ENCODE results near the gene OSM.

Gene OSM

GRCh38 chr22:30240541-30241417 lies 25.9 kb downstream of the OSM start:
- no peak for DNase-seq (ENCODE audit: extremely low spot score)
- ChIA-PET POLR2A (interaction anchor here (0.6 kb wide), 1 partner anchor 1811 kb away, joined by 3 read pairs; no protein-coding TSS in a partner anchor), CTCF (interaction anchor here (1.0 kb wide), 2 partner anchors 20 to 124 kb away, joined by 3 to 4 read pairs; no protein-coding TSS in a partner anchor)

GRCh38 chr22:30239488-30240405 lies 26.9 kb downstream of the OSM start:
- ChIA-PET CTCF (interaction anchor here (1.0 to 1.2 kb wide), 2 partner anchors 23 to 123 kb away, joined by 3 read pairs; no protein-coding TSS in a partner anchor), POLR2A (interaction anchor here (0.6 kb wide), 1 partner anchor 14 kb away, joined by 3 read pairs; no protein-coding TSS in a partner anchor)
- TF ChIP-seq, protein P1, sequence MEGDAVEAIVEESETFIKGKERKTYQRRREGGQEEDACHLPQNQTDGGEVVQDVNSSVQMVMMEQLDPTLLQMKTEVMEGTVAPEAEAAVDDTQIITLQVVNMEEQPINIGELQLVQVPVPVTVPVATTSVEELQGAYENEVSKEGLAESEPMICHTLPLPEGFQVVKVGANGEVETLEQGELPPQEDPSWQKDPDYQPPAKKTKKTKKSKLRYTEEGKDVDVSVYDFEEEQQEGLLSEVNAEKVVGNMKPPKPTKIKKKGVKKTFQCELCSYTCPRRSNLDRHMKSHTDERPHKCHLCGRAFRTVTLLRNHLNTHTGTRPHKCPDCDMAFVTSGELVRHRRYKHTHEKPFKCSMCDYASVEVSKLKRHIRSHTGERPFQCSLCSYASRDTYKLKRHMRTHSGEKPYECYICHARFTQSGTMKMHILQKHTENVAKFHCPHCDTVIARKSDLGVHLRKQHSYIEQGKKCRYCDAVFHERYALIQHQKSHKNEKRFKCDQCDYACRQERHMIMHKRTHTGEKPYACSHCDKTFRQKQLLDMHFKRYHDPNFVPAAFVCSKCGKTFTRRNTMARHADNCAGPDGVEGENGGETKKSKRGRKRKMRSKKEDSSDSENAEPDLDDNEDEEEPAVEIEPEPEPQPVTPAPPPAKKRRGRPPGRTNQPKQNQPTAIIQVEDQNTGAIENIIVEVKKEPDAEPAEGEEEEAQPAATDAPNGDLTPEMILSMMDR (IDR thresholded peaks at IDR 0.05; ENCODE audit: control extremely low read depth, extremely low read depth, low read depth, missing control alignments) = no peak
- no peak for DNase-seq (ENCODE audit: extremely low spot score)

More at GRCh38 chr22:30240541-30241417, 25.9 kb downstream of the OSM start:
- TF ChIP-seq, protein P1 (IDR thresholded peaks at IDR 0.05; ENCODE audit: control extremely low read depth, extremely low read depth, low read depth, missing control alignments) = no peak

GRCh38 chr22:30238661-30239487 lies 27.8 kb downstream of the OSM start:
- ChIA-PET CTCF (interaction anchor here (0.9 to 1.9 kb wide), 3 partner anchors 17 to 131 kb away, joined by 3 to 6 read pairs (median 3); no protein-coding TSS in a partner anchor), POLR2A (interaction anchor here (0.6 kb wide), 1 partner anchor 15 kb away, joined by 3 read pairs; no protein-coding TSS in a partner anchor)
- TF ChIP-seq, protein P1 (IDR thresholded peaks at IDR 0.05; ENCODE audit: control extremely low read depth, extremely low read depth, low read depth, missing control alignments) = no peak
- no peak for DNase-seq (ENCODE audit: extremely low spot score)

DNA sequence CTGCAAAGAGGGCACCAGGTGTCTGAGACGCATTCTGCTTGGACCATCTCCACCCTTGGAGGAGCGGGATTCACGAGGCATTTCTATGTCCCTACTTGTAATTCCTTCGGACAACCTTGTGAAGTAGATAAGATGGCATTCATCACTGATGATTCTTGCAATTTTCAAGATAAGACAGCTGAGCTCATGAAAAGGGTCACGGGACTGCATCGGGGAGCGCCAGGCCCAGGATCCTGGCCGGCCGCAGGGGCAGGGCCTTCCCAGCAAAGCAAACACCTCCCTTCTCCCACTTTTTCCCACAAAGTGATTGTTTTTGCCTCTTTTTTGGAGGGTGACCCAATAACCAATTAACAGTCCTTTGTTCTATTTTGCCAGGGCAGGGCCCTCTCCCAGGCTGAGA lies 28.5 kb downstream of the OSM start:
- TF ChIP-seq, protein P1 (IDR thresholded peaks at IDR 0.05; ENCODE audit: control extremely low read depth, extremely low read depth, low read depth, missing control alignments) = no peak
- POLR2A ChIA-PET = no interaction called here
- CTCF ChIA-PET = interaction anchor here (0.9 to 1.9 kb wide), 2 partner anchors 18 to 130 kb away, joined by 3 to 6 read pairs; no protein-coding TSS in a partner anchor
- DNase-seq (ENCODE audit: extremely low spot score) = no peak

- ChIA-PET CTCF (interaction anchor here (0.9 to 1.3 kb wide), 2 partner anchors 14 to 51 kb away, joined by 3 read pairs; no protein-coding TSS in a partner anchor), POLR2A (no interaction called here)
- no peak for DNase-seq (ENCODE audit: extremely low spot score)
- TF ChIP-seq, protein P1 (IDR thresholded peaks at IDR 0.05; ENCODE audit: control extremely low read depth, extremely low read depth, low read depth, missing control alignments) = no peak
Measured at GRCh38 chr22:30236875-30237274, 29.8 kb downstream of the OSM start.

Data from GM10248 (cell line).